HepG2 (cell line): ENCODE results near the gene DNAH8. TPM values are rescaled to one million over a fixed set of nuclear protein-coding genes. Genes with fewer than 3 reads are reported as not detected.

Source experiments
- ATAC-seq: fragments of 200-7000 bp; cut with Tn5 transposase; 3 replicates; pipeline ENCODE4 v1.9.1; 2020; ENCODE audit warnings: mild to moderate bottlenecking, moderate library complexity
- BruUV-seq: library from RNA; stranded (reverse); fragments of 400-500 nt; replicated peaks from 2 replicates; lab custom pipeline; 2021; lab: Mats Ljungman, UMichigan
- CTCF ChIA-PET: fragments of 300-600 bp; formaldehyde crosslinking; extraction: SDS; loops from one replicate; lab custom pipeline; 2021; ENCODE audit warnings: low total read pairs, inconsistent platforms, low intra/inter-chr PET ratio; lab: Yijun Ruan, JAX
- POLR2A ChIA-PET: fragments of 350-600 bp; sonication (Branson Sonifier 250); formaldehyde crosslinking; loops from one replicate; lab custom pipeline; 2020; ENCODE audit warnings: antibody characterized with exemption, inconsistent platforms; lab: Yijun Ruan, JAX
- DNase-seq: peaks from one replicate; pipeline ENCODE4 v3.0.0-alpha.2; 2015; ENCODE audit warnings: low spot score
- FAIRE-seq: peaks from 3 replicates; lab custom pipeline; 2011; peaks lifted over from hg19 to GRCh38; lab: Jason Lieb, UNC
- H2AFZ ChIP-seq: one replicate; pipeline ENCODE4 v1.6.1; 2011; ENCODE audit warnings: low read length, inconsistent platforms
- H3K27ac ChIP-seq: fragments of 300-600 bp; 3 replicates; pipeline ENCODE4 v1.8.0; 2011; ENCODE audit warnings: mixed run types, mild to moderate bottlenecking, mixed read lengths, low read length, inconsistent platforms; ENCODE audit not compliant: insufficient read depth; ENCODE audit errors: extremely low read length
- H3K27me3 ChIP-seq, 2 experiments: fragments of 200-600 bp in 1 of 2; 2 replicates in 1 of 2; 3 replicates in 1 of 2; pipeline versions ENCODE4 v1.6.0 to v1.8.0; 2011; ENCODE audit warnings: low read length in 2 of 2, mild to moderate bottlenecking in 2 of 2, moderate library complexity in 2 of 2, inconsistent platforms in 1 of 2; ENCODE audit not compliant: insufficient read depth in 2 of 2, control insufficient read depth in 1 of 2
- H3K36me3 ChIP-seq, 2 experiments: fragments of 200-600 bp in 1 of 2; replicated peaks in 1 of 2; 2 replicates in 1 of 2; 3 replicates in 1 of 2; pipeline versions ENCODE4 v1.5.1 to v1.8.0; 2011; ENCODE audit warnings: low read length in 2 of 2, inconsistent platforms in 1 of 2; ENCODE audit not compliant: insufficient read depth in 2 of 2, control insufficient read depth in 1 of 2
- H3K4me1 ChIP-seq: 2 replicates; pipeline ENCODE4 v1.5.1; 2012; ENCODE audit warnings: low read length, inconsistent platforms; ENCODE audit not compliant: insufficient read depth
- H3K4me2 ChIP-seq: 2 replicates; pipeline ENCODE4 v1.6.0; 2011; ENCODE audit warnings: low read depth, low read length, inconsistent platforms
- H3K4me3 ChIP-seq, 3 experiments: fragments of 200-600 bp in 1 of 3; sonication (generic), shearing (Covaris generic) in 1 of 3; replicated peaks in 1 of 3; 2 replicates each; pipeline ENCODE4 v1.5.1; 2011 to 2016; ENCODE audit warnings: low read length in 3 of 3, inconsistent platforms in 2 of 3, low read depth in 2 of 3, mild to moderate bottlenecking in 2 of 3, control low read depth in 1 of 3, mixed read lengths in 1 of 3; ENCODE audit not compliant: insufficient read depth in 1 of 3
- H3K79me2 ChIP-seq: one replicate; pipeline ENCODE4 v1.6.1; 2011; ENCODE audit warnings: low read length, inconsistent platforms; ENCODE audit not compliant: insufficient read depth
- H3K9ac ChIP-seq: 2 replicates; pipeline ENCODE4 v1.6.0; 2011; ENCODE audit warnings: mild to moderate bottlenecking, low read depth, low read length, inconsistent platforms; ENCODE audit not compliant: insufficient read depth
- H3K9me3 ChIP-seq: 2 replicates; pipeline ENCODE4 v1.5.1; 2012; ENCODE audit warnings: mild to moderate bottlenecking, low read length
- H4K20me1 ChIP-seq: 2 replicates; pipeline ENCODE4 v1.6.0; 2011; ENCODE audit warnings: inconsistent platforms, mild to moderate bottlenecking, low read length, moderate library complexity; ENCODE audit not compliant: insufficient read depth
- CEBPB ChIP-seq: IDR thresholded peaks from 2 replicates; pipeline ENCODE4 v1.6.1; 2011; ENCODE audit warnings: low read depth, low read length, improper control_type of control experiment, borderline replicate concordance
- CENPX ChIP-seq: sonication (generic); formaldehyde crosslinking; IDR thresholded peaks from 2 replicates; pipeline ENCODE4 v1.9.0; 2021; ENCODE audit warnings: mild to moderate bottlenecking, missing genetic modification reagents, moderate library complexity
- GATA4 ChIP-seq: sonication (generic); IDR thresholded peaks from 2 replicates; pipeline ENCODE4 v1.6.1; 2016; ENCODE audit warnings: antibody characterized with exemption, low read depth, borderline replicate concordance
- HDAC2 ChIP-seq: sonication (generic); formaldehyde crosslinking; IDR thresholded peaks from 2 replicates; pipeline ENCODE4 v1.4.0; 2020; ENCODE audit warnings: missing genetic modification reagents
- KDM6A ChIP-seq: IDR thresholded peaks from 2 replicates; pipeline ENCODE4 v1.6.1; 2016; ENCODE audit warnings: low read depth
- MIXL1 ChIP-seq: IDR thresholded peaks from 2 replicates; pipeline ENCODE4 v1.6.1; 2016
- MTF2 ChIP-seq: sonication (generic); formaldehyde crosslinking; IDR thresholded peaks from 2 replicates; pipeline ENCODE4 v1.5.0; 2020; ENCODE audit warnings: missing genetic modification reagents, borderline replicate concordance
- SOX5 ChIP-seq: IDR thresholded peaks from 2 replicates; pipeline ENCODE4 v1.6.1; 2016; ENCODE audit warnings: borderline replicate concordance
- SPEN ChIP-seq: sonication (generic); formaldehyde crosslinking; IDR thresholded peaks from 2 replicates; pipeline ENCODE4 v1.5.1; 2020; ENCODE audit warnings: low read depth, mild to moderate bottlenecking, missing genetic modification reagents
- ZNF17 ChIP-seq: sonication (generic); formaldehyde crosslinking; IDR thresholded peaks from 2 replicates; pipeline ENCODE4 v1.5.0; 2020; ENCODE audit warnings: mild to moderate bottlenecking, missing genetic modification reagents
- ZNF335 ChIP-seq: sonication (generic); formaldehyde crosslinking; IDR thresholded peaks from 2 replicates; pipeline ENCODE4 v1.4.0; 2020; ENCODE audit warnings: missing genetic modification reagents
- ZNF878 ChIP-seq: sonication (generic); formaldehyde crosslinking; IDR thresholded peaks from 2 replicates; pipeline ENCODE4 v1.8.1; 2023; ENCODE audit warnings: mild to moderate bottlenecking, missing genetic modification reagents, moderate library complexity
- WGBS: methylation state at CpG from one replicate; pipeline ENCODE4 v1.1.6; 2017; ENCODE audit warnings: low lambda C conversion rate; 5-methylcytosine and 5-hydroxymethylcytosine counted together
- in situ Hi-C: cut with HindIII; loops from 2 replicates; pipeline ENCODE4 v1.10.0; 2017; ENCODE audit warnings: low pct_unique_long_range_greater_than_20kb; ENCODE audit not compliant: extremely low pct_ligation_motif_present
- intact Hi-C: fragments of 100-400 bp; cut with micrococcal nuclease; formaldehyde crosslinking; loops from one replicate; pipeline ENCODE4 v1.10.0; 2022; ENCODE audit not compliant: unreplicated experiment
- polyA plus RNA-seq, 8 experiments: library from polyadenylated mRNA; depleted of rRNA in 3 of 8; stranded (reverse) in 7 of 8; unstranded in 1 of 8; fragments of >200 nt; fragmentation: Illumina TruSeq in 4 of 8; extraction: Trizol in 4 of 8; gene quantifications; 2 replicates each; pipeline versions ENCODE4 v1.2.1 to v1.2.3, GENCODE V29; 2011 to 2016; ENCODE audit warnings: low read depth in 4 of 8, missing spikeins in 1 of 8, mixed read lengths in 1 of 8; ENCODE audit not compliant: insufficient read depth in 1 of 8
- total RNA-seq, 5 experiments: library from RNA; depleted of rRNA; stranded (reverse); fragments of >200 nt; fragmentation: Illumina TruSeq; extraction: Trizol; gene quantifications; 2 replicates each; pipeline ENCODE4 v1.2.3, GENCODE V29; 2016; ENCODE audit warnings: low read depth in 1 of 5
- TF ChIP-seq, protein P1 (sequence below): sonication (generic); formaldehyde crosslinking; IDR thresholded peaks from 2 replicates; pipeline ENCODE4 v1.4.0; 2020; ENCODE audit warnings: missing genetic modification reagents, mild to moderate bottlenecking, borderline replicate concordance
- TF ChIP-seq, protein P2 (sequence below): sonication (generic); formaldehyde crosslinking; IDR thresholded peaks from 2 replicates; pipeline ENCODE4 v1.5.1; 2020; ENCODE audit warnings: mild to moderate bottlenecking, missing genetic modification reagents

Gene DNAH8
- total and polyA plus RNA-seq, 2 of the 13 experiments (the other 11 are each of a cell fraction or from before 2014, with no cell fraction given), result not detected

DNA sequence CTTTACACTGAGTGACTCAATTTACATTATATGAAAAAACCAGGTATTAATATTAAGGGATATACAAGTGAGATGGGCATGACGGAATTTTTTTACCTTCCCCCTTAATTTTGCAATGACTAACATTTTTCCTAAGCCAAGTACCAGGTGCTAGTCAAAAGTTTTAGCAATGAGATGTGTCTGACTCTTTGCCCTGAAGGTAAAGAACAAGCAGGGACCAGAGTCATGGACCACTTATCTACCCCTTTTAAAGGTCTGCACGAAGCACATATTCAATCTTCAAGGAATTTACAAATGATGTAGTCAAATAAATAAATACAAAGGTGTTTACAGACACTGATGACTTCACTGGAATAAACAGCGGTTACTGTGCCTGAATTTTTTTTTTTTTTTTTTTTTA lies 13.6 kb upstream of the DNAH8 start:
- WGBS, result 68% methylated on average over 3 of the region's 3 CpGs
- no peak for DNase-seq
- ChIA-PET POLR2A (no interaction called here), CTCF (no interaction called here)
- BruUV-seq, result no TSS peak
- Histone ChIP-seq H3K4me1 (peaks cover 42% of the 10 kb centered on the region), H3K4me2 (peak overlapping the region; percentile 44), H2AFZ (no peak overlapping the region), H3K79me2 (peaks cover 36% of the 10 kb centered on the region), H3K4me3 (no peak overlapping the region; a peak in 1 of 6 replicates), H3K27ac (no peak overlapping the region), H3K9me3 (0 out of 2 replicates have a peak, but pooled peaks cover 7% of the 10 kb centered on the region), H3K27me3 (no peaks in the 10 kb centered on the region; a peak in 1 of 5 replicates), H3K36me3 (no peaks in the 10 kb centered on the region; a peak in 2 of 5 replicates), H4K20me1 (peaks cover 4% of the 10 kb centered on the region; the same call in 1 of the 2 replicates), H3K9ac (no peak overlapping the region)
- TF ChIP-seq MTF2 (no peak), HDAC2 (CRISPR knock-in tag) (no peak)
- TF ChIP-seq, protein P1, sequence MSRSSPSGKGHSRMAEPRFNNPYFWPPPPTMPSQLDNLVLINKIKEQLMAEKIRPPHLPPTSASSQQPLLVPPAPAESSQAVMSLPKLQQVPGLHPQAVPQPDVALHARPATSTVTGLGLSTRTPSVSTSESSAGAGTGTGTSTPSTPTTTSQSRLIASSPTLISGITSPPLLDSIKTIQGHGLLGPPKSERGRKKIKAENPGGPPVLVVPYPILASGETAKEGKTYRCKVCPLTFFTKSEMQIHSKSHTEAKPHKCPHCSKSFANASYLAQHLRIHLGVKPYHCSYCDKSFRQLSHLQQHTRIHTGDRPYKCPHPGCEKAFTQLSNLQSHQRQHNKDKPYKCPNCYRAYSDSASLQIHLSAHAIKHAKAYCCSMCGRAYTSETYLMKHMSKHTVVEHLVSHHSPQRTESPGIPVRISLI, result peak; percentile 36; the same call in 1 of the 2 replicates
- FAIRE-seq, result no peak
- ATAC-seq, result no peak
- intact Hi-C loops (no loop called here), in situ Hi-C loops (no loop called here)

DNA sequence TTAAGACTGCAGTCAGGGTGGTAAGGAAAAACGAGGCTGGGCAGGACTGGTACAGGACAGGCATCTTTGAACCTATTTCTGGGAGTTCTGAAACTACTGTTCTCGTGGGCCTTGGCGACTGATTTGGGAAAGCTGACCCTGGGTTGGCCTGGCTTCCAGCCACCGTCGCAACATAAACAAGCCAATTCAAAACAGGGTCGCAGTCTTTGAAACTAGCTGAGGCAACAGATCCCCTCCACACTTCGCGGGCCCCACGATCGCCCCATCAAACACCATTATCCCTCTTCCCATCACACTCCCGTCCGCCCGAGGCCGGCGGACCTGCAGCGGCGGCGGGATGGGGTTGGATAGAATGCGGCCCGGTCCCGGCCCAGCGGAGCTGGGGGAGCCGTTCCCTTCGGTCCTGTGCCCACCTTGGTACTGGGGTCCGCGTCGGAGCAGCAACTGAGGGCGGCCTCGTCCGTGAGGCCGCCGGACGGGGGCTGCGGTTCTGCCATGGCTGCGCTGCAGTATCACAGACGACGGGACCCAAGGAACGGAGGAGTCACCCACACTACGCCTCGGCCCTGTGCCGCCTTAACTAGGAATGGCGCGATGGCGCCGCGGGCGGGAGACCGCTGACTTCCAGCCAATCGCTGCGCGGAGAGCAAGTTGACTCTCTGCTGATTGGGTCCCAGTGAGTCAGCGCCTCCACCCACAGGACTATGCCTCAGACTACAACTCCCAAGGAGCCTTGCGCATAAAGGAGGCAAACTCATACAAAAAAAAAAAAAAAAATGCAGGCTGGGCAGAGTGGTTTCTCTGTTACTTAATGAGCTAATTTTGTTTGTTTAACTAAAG lies 12.3 kb upstream of the DNAH8 start, which contains the start of gene GLO1:
Gene GLO1, minus strand, starts transcription at position 588 of the 840 bp plus-strand sequence. Its CDS starts 91 bp downstream, at position 497.
- H3K27ac ChIP-seq, result peak within 1 kb of the TSS; percentile 84
- POLR2A ChIA-PET, result interaction anchor here (0.7 to 1.4 kb wide), 3 partner anchors 10 to 63 kb away, joined by 3 to 6 read pairs (median 3); partner anchors contain the start of gene BTBD9
- no peaks in the 10 kb centered on the region; a peak in 2 of 5 replicates for H3K36me3 ChIP-seq
- H3K9ac ChIP-seq, result peak within 1 kb of the TSS; percentile 88
- peak; percentile 84 for FAIRE-seq
- peak within 1 kb of the TSS; percentile 81 for H2AFZ ChIP-seq
- peak within 1 kb of the TSS; percentile 75 to 91 (median 80) for H3K4me3 ChIP-seq
- CTCF ChIA-PET, result no interaction called here
- H3K79me2 ChIP-seq, result peaks cover 28% of the 10 kb centered on the region
- TSS peak; percentile 64 for BruUV-seq
- DNase-seq, result peak; percentile 98
- peaks cover 39% of the 10 kb centered on the region for H3K4me1 ChIP-seq
- no peaks in the 10 kb centered on the region; a peak in 1 of 5 replicates for H3K27me3 ChIP-seq
- 0 out of 2 replicates have a peak, but pooled peaks cover 7% of the 10 kb centered on the region for H3K9me3 ChIP-seq
- WGBS, result 0% methylated on average over 24 of the region's 53 CpGs
- in situ Hi-C loops (no loop called here), intact Hi-C loops (no loop called here)
- peak; percentile 100 for ATAC-seq
- H3K4me2 ChIP-seq, result peak within 1 kb of the TSS; percentile 75
- H4K20me1 ChIP-seq, result peaks cover 3% of the 10 kb centered on the region; the same call in 1 of the 2 replicates
- TF ChIP-seq, protein P2, sequence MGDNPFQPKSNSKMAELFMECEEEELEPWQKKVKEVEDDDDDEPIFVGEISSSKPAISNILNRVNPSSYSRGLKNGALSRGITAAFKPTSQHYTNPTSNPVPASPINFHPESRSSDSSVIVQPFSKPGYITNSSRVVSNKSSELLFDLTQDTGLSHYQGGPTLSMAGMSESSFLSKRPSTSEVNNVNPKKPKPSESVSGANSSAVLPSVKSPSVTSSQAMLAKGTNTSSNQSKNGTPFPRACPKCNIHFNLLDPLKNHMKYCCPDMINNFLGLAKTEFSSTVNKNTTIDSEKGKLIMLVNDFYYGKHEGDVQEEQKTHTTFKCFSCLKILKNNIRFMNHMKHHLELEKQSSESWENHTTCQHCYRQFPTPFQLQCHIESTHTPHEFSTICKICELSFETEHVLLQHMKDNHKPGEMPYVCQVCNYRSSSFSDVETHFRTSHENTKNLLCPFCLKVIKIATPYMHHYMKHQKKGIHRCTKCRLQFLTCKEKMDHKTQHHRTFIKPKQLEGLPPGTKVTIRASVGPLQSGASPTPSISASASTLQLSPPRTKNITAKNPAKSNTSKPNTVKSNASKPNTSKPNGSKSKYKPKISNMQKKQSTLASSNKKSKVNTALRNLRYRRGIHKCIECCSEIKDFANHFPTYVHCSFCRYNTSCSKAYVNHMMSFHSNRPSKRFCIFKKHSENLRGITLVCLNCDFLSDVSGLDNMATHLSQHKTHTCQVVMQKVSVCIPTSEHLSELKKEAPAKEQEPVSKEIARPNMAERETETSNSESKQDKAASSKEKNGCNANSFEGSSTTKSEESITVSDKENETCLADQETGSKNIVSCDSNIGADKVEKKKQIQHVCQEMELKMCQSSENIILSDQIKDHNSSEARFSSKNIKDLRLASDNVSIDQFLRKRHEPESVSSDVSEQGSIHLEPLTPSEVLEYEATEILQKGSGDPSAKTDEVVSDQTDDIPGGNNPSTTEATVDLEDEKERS (CRISPR knock-in tag), result 0 out of 2 replicates have a peak, but pooled peaks have one; percentile 82
- TF ChIP-seq MIXL1 (peak; percentile 56), ZNF335 (CRISPR knock-in tag) (peak; percentile 76), SOX5 (CRISPR knock-in tag) (peak; percentile 31; the same call in 1 of the 2 replicates), GATA4 (peak; percentile 48; the same call in 1 of the 2 replicates), SPEN (CRISPR knock-in tag) (peak; percentile 93), ZNF878 (CRISPR knock-in tag) (no peak), ZNF17 (no peak), CENPX (CRISPR knock-in tag) (no peak), KDM6A (CRISPR knock-in tag) (no peak), CEBPB (no peak)
